GM21367 (cell line): ENCODE results near the gene TMPRSS7.
"Not testable (repeated sequence)": the region's sequence is repeated elsewhere in the genome, so short reads cannot be mapped to it uniquely, and the experiment has no call there.

Source experiments
- ATAC-seq: cut with Tn5 transposase; IDR thresholded peaks from one replicate; pipeline ENCODE4 v1.9.1; 2021; ENCODE audit not compliant: unreplicated experiment

Gene TMPRSS7

GRCh38 chr3:112056451-112056929 lies 22.0 kb downstream of the TMPRSS7 start:
- no peak for ATAC-seq

GRCh38 chr3:112059497-112059896 lies 25.0 kb downstream of the TMPRSS7 start:
- no peak for ATAC-seq

- ATAC-seq, result no peak
These were observed 26.6 kb downstream of the TMPRSS7 start for GRCh38 chr3:112061152-112061551.

GRCh38 chr3:112072387-112073060 lies 38.0 kb downstream of the TMPRSS7 start:
- ATAC-seq, result not testable (repeated sequence)

GRCh38 chr3:112074006-112074405 lies 39.5 kb downstream of the TMPRSS7 start:
- no peak for ATAC-seq

- no peak for ATAC-seq
These were observed 40.3 kb downstream of the TMPRSS7 start for GRCh38 chr3:112074616-112075497.

- ATAC-seq, result no peak
These were observed 43.9 kb downstream of the TMPRSS7 start for GRCh38 chr3:112078125-112079083.

- ATAC-seq, result no peak
These were observed 48.7 kb downstream of the TMPRSS7 start for GRCh38 chr3:112083239-112083638.

GRCh38 chr3:112084980-112085705 lies 50.6 kb downstream of the TMPRSS7 start:
- ATAC-seq, result no peak

- no peak for ATAC-seq
These were observed 51.2 kb downstream of the TMPRSS7 start for GRCh38 chr3:112085735-112086075.

GRCh38 chr3:112086076-112086854 lies 51.7 kb downstream of the TMPRSS7 start, which contains the start of gene C3orf52:
C3orf52 (plus strand) TSS chr3:112086389; CDS start chr3:112086408, 19 bp downstream.
- peak; percentile 91 for ATAC-seq

- no peak for ATAC-seq
These were observed 52.5 kb downstream of the TMPRSS7 start for GRCh38 chr3:112086875-112087524.

GRCh38 chr3:112087746-112088145 lies 53.2 kb downstream of the TMPRSS7 start:
- ATAC-seq, result no peak

- ATAC-seq, result no peak
These were observed 54.4 kb downstream of the TMPRSS7 start for GRCh38 chr3:112088944-112089343.

- no peak for ATAC-seq
These were observed 55.7 kb downstream of the TMPRSS7 start for GRCh38 chr3:112089956-112090886.

GRCh38 chr3:112090887-112091586 lies 56.5 kb downstream of the TMPRSS7 start:
- no peak for ATAC-seq

- ATAC-seq, result no peak
These were observed 58.1 kb downstream of the TMPRSS7 start for GRCh38 chr3:112092496-112093179.
